Activated T-cell treated with anti-CD3 and anti-CD28 coated beads for 4 hours (primary cell): Measurements from ENCODE around the gene AIFM3.
A peak's percentile ranks its signal among the peaks of the same experiment; 100 is the strongest.
"Not testable (repeated sequence)": the region's sequence is repeated elsewhere in the genome, so short reads cannot be mapped to it uniquely, and the experiment has no call there.

Experiments used
- DNase-seq: peaks from one replicate; pipeline ENCODE4 v3.0.0-alpha.2; 2020

Gene AIFM3

GRCh38 chr22:20992056-20992442 lies 25.0 kb downstream of the AIFM3 start:
- no peak for DNase-seq

DNA sequence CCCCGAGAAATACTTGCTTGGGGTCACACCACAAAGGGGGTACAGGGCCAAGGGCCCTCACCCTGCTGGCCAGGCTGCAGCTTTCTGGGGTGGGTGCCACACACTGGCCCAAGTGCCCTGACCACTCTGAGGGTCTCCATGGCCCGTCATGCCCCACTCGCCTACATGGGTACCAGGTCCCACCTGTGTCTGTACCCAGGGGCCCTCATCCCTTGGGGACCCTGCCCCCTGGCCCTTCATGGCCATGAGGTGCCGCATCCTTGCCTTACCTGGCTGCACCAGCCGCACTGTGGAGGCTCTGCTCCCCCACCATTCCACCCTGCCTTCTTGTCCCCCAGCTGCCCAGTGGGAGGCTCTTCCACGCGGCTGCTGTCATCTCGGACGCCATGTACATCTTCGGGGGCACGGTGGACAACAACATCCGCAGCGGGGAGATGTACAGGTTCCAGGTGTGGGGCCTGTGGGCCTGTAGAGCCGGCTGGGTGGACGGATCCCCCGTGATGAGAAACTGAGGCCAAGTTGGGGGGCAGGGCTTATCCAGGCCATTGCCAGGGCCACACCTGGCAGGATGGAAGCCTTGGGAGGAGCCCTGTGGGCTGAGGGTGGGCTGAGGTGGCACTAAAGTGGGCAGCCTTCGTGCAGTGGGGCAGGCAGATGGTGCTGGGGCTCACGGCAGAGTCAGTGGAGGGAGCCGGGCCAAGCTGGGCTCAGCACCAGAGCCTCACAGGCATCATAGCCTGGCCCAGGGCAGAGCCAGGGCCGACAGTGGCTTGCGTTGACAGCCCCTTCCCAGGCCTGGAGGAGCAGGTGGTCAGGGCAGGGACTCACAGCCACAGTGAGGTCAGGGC lies 25.6 kb downstream of the AIFM3 start:
- DNase-seq = no peak

GRCh38 chr22:20993304-20994127 lies 26.5 kb downstream of the AIFM3 start:
- DNase-seq = no peak

DNA sequence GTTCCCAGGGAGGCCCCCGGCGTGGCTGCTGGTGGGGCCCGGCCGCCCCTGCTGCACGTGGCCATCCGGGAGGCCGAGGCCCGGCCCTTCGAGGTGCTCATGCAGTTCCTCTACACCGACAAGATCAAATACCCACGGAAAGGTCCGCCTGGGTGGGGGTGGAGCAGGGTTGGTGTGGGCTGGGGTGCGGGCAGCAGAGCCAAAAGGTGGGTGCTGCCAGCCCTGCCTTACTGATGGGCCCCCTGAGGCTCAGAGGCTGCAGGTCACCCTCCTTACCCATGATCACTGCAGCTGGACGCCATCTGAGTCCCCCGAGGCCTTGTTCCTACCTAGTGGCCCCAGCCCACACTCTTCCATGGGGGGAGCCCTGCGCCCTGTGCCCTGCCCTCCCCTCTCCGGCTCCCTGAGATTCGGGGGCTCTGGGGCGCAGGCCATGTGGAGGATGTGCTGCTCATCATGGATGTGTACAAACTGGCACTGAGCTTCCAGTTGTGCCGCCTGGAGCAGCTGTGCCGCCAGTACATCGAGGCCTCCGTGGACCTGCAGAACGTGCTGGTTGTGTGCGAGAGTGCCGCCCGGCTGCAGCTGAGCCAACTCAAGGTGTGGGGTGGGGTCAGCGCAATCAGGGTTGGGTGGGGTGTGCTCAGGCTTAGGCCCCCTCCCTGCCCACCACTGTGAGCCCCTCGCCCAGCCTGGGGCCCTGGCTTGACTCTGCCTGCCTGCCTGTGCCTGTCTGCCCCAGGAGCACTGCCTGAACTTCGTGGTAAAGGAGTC lies 27.3 kb downstream of the AIFM3 start:
- DNase-seq = no peak

DNA sequence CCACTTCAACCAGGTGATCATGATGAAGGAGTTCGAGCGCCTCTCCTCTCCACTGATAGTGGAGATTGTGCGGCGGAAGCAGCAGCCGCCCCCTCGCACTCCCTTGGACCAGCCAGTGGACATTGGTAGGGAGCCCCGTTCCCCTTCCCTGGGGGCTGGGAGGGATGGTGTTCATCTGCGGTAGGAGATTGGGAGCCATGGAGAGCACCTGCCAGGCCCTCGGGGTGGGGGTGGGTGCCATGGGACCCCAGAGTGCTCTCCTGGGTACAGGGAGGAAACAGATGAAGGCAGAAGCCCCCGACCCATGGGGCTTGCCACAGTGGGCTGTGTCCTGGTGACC lies 27.8 kb downstream of the AIFM3 start:
- no peak for DNase-seq

DNA sequence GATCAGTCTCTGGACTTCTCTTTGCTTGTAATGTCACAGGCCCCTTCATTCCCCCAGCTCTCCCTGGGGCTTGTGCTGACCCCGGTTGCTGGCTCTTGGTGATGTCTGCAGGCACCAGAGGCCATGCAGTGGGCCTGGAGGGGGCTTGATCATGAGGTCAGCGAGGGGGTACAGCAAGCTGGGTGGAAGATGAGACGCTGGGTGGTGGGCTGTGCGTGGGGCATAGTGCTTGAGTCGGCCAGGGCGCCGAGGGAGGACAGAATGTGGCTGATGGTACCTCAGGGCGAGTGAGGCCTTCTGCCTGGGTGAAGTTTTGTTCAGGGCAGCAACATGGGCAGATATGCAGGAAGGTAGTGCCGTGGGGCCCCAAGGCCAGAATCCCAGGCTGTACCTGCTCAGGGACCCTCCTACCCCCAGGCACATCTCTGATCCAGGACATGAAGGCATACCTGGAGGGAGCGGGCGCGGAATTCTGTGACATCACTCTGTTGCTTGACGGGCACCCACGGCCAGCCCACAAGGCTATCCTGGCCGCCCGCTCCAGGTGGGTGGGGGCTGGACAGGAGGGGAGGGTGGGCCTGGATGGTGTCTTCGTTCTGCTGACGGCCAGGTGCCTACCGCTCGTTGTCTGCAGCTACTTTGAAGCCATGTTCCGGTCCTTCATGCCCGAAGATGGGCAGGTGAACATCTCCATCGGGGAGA lies 28.4 kb downstream of the AIFM3 start:
- no peak for DNase-seq

GRCh38 chr22:20996031-20996410 lies 29.0 kb downstream of the AIFM3 start:
- no peak for DNase-seq

DNA sequence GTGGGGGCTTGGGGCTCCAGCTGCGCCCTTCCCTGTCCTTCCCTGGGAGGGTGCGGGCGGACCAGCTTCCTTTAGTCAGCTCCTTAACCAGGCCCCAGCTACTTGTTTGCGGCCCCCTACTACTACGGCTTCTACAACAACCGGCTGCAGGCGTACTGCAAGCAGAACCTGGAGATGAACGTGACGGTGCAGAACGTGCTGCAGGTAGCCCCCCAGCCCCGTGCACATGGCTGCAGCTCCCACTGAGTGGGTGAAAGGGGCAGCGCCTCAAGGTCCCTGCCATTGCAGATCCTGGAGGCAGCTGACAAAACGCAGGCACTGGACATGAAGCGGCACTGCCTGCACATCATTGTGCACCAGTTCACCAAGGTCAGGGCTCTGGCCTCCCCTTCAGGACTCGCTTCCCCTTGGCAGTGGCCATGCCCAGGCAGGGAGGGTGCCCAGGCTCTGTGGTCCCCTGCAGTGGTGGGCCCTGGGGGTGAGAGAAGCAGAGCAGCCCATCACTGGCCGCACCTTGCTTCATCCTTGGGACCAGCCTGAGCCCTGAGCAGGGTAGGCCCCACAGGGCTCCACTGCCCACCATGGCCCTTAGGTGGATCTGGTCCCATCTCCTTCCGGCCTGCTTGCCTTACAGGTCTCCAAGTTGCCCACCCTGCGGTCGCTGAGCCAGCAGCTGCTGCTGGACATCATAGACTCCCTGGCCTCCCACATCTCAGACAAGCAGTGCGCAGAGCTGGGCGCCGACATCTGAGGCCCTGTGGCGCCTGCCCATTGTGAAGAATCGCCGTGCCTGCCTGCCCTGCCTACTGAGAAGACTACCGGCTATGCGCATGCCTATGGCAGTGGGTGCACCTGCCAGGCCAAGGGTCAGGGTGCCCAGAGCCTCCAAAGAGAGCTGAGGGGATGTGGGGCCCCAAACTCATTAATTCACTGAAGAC lies 29.8 kb downstream of the AIFM3 start:
- DNase-seq = no peak

GRCh38 chr22:20997536-20998257 lies 30.6 kb downstream of the AIFM3 start:
- no peak for DNase-seq

- DNase-seq = no peak
Observed at GRCh38 chr22:20998411-20999336, 31.6 kb downstream of the AIFM3 start.

- no peak for DNase-seq
Observed at GRCh38 chr22:20999350-21000206, 32.5 kb downstream of the AIFM3 start.

DNA sequence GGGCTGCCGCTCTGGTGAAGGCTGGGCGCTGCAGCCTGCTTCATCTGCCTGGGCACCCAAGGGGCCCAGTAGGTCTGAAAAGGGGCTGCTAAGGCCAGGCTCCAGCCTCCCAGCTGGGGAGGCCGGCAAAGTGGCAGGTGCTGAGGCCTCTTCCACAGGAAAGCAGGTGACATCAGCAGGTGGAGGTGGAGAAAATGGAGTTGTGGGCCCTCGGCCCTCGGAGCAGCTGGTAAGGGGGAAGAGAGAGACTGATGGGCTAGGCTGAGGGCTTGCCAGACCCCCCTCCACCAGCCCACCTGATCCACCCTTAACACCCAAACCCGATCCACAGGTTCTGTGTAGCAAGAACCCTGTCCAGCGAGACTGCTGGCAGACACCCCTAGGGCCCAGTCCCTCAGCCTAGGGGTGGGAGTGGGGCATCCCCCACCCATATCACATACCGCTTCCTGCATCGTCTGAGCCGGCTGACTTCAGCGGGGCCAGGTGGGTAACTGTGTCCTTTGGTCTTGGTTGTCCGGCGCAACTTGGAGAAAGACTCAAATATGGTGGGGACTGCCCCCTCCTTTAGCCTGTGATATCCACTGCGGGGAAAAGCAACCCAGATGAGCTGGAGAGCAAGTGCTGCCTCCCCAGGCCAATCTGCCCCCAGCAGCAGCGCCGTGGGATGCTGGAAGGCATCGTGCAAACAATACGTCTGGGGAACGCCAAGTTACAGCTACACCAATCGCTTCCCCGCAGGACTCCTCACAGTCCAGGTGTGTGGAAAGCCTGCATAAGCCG lies 33.3 kb downstream of the AIFM3 start:
- DNase-seq = no peak

DNA sequence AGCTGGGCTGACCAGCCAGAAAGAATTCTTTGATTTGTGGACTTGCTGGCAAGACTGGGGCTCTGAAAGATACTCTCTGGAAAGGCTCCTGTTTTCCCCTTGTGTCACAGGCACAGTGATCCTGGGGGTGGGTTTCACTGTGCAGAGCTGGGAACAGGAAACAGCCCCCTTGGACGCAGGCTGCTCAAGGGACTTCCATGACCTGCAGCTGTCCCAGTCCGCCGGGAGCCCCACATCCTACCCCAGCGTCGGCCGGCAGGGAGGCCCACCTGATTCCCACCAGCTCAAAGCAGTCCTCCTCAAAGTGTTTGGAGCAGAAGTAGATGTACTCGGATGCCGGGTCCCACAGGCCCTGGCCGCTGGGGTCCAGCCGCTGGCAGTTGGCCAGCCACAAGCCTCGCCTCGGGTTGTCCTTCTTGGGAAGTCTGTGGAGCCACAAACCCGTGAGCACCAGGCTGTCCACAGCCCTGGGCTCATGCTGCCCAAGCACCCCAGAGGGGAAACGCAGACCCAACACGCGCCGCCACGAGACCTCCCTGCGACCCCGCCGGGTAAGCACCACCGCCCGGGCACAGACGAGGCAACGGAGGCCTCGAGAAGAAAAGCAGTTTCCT lies 34.0 kb downstream of the AIFM3 start:
- no peak for DNase-seq

DNA sequence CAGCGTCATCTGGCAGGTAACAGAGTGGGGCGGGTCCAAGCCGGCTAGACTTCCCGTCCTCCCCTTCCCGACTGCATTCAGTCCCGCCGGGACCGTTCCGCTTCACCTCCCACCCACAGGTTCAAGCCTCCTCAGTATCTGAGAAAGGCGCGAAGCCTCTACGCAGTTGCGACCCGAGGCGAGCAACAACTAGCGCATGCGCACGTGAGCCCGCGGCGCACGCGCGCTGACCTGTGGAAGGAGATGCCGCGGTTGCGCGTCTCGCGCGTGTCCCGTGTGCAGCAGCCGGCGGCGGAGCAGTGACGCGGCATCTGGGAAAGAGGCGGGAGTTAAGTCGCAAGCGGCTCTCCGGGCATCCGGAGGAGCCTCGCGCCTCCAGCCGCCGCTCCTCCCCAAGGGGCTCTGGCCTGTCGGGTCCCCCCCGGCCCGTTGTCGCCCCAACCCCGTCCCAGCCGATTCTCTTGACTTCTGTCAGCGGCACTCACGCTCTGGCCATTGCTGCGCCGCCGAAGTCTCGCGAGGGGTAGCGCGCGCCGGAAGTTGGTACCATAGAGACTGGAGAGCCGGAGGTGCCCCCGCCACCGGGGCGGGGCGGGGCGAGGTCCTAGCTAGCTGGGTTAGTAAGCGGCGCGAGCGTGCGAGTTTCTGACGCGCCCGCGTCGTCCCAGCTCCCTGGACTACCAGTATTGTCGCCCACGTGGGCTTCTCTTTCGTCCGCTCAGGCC lies 34.7 kb downstream of the AIFM3 start, which contains the start of gene THAP7:
TSS of gene THAP7 (minus strand) at position 518 of the 725 bp plus-strand sequence. CDS start at position 311, 207 bp downstream.
- DNase-seq = peak; percentile 95

DNA sequence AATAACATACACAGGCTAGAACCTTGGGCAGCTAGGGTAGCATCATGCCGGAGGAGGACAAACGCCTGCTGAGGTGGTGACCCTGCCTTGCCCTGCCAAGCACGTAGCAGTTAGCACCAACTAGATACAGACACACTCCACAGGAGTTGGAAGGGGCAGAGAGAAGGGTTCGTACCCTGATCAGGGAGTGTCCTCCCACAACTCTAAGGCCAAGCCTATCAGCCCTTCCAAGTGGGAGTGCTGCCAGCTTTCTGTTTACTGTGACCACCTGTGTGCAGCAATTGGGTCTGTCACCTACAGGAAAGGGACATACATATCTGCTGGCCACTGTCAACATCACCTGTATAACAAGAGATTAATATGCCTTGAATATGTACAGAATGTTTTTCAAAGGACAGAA lies 36.7 kb downstream of the AIFM3 start:
- no peak for DNase-seq

- not testable (repeated sequence) for DNase-seq
Observed at GRCh38 chr22:21009208-21009607, 42.2 kb downstream of the AIFM3 start.
